Ramos (cell line): ENCODE data around the gene SLC15A5.

Source experiments
- in situ Hi-C: fragments of 300-500 bp; cut with MboI; formaldehyde crosslinking; loops from one replicate; pipeline ENCODE4 v1.14.3; 2022; ENCODE audit warnings: low sequenced_read_pairs; ENCODE audit not compliant: unreplicated experiment

Gene SLC15A5

DNA sequence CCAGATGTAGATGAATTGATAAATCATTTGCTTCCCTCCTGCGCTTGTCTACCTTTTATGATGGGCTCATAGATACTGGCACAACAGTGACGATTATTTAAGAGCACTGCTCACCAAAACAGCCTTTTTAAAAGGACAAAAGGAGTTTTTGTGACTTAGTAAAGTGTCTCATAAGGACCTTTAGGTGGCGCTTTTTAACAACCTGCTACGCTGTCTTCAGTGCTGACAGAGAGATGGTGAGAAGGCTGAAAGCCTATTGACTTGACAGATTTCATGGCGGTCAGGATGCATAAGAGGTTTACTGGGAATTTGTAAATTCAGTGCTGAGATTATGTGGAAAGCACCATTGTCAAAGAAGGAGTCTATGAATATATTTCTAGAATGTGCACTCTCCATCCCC is 87.6 kb downstream of the SLC15A5 start:
- in situ Hi-C loops = no loop called here

DNA sequence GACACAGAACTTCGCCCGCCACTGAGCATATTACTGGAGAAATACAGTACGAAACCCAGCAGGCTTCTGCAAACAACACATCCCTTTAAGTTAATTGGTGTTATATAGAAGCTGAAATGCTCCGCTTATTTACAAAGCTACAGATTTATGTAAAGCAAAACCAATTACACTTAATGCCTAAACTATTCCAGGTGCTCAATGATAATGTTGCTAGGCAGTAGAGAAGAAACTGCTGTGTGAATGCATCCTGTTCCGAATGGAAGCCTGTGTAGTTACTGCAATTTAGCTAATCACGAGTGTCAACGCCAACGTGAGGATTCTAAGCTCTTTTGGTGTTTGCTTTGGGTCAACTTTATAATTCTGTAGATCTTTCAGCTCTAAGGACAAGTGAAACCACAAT is 89.8 kb downstream of the SLC15A5 start:
- in situ Hi-C loops = no loop called here

DNA sequence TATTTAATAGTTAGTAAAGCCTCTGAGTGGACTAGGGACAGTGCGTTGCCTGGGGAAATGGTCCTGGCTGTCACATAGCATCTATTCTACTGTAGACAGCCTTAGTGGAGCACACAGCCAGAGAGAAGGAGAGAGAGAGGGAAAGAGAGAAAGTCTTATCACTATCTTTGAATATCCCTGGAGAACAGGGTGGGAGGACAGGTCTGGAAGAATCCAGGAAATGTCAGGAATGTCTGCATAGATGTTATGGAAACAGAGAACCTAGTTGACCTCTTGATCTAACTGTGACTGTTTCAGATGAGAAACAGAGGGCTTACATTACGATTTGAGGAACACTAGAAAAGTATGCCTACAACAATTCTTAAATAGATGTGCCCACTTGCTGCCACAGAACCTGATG is 92.8 kb downstream of the SLC15A5 start:
- in situ Hi-C loops = no loop called here

DNA sequence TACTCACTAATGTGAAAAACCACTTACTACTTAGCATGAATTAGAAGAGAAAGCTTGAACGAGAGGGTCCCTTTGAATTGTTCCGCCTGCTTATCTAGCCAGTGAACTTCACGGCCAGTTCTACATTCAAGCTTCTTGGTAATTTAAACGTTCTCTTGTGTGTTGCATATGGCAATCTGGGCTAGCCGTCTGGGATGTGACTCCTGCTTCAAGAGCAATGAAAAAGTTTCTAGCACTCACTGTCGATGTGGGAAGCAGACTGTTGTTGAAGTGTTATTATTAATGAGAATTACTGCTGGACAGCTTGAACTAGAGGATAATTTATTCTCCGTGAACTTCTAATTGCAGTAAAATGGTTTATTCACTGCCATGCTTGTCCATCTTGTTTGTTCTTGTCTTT is 93.9 kb downstream of the SLC15A5 start:
- in situ Hi-C loops = no loop called here

DNA sequence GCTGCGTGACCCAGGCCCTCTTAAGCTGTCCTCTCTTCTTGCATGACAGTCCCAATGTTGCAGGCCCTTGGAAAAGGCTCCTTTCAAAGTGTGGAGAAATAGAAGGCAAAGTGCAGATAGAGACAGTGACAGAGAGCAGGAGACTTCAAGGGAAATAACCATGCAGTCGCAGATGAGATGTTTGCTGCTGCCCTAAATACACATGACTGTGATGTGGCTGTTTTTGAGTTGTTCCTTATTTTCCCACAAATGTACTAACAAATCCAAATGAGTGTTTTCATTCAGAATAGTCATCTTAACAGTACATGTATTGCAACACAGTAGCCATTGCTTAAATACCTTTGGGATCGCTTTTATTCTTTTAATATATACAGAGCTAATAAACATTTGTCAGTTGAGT is 101.6 kb downstream of the SLC15A5 start:
- in situ Hi-C loops = no loop called here

DNA sequence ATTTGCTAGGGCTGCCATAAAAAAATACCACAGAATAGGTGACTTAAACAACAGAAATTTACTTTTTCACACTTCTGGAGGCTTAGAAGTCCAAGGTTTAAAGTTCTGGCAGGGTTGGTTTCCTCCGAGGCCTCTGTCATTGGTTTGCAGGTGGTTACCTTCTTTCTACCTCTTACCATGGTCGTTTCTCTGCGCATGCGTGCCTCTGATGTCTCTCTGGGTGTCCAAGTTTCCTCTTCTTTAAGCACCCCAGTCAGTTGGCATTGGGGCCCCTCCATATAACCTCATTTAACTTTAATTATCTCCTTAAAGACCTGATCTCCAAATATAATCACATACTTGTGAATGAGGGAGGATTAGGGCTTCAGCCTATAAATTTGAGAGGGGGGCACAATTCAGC is 103.2 kb downstream of the SLC15A5 start:
- in situ Hi-C loops = loop anchor here (25.0 kb wide), 1 partner anchor 188 kb away; no protein-coding TSS in a partner anchor

DNA sequence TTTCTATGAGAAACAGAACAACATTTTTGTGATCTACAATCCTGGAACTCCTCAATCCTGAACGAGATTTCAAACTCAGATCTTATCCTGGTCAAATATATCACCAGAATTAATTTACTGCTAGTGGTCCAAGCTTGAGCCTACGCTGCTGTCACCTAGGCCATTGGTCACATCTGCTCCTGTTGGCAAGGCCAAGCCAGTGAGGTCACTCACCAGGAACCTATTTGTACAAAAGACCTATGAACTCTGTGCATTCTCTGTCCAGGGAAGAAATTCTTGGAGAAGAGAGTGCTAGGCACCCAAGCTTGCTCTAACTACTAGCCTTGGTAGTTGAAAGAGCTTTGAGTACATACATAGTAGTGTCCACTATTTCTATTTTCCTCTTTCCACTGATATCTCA is 106.1 kb downstream of the SLC15A5 start:
- in situ Hi-C loops = loop anchor here (25.0 kb wide), 1 partner anchor 191 kb away; no protein-coding TSS in a partner anchor

DNA sequence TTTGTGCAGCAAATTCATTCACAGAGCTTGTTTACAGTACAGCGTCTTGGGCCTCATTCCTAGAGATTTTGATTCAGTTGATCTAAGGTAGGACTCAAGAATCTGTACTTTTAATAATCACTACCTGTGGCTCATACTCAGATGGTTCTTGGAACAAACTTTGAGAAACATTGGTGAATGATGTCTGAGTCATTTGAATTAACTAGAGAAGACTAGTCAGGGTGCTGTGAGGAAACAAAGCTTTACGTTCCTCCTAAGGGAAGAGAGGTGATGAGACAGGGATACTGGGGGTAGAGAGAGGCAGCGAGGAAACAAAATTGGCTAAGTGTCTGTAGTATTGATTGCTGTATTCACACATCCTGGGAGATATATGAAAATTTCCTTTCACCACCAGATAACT is 109.4 kb downstream of the SLC15A5 start:
- in situ Hi-C loops = loop anchor here (25.0 kb wide), 1 partner anchor 194 kb away; no protein-coding TSS in a partner anchor

DNA sequence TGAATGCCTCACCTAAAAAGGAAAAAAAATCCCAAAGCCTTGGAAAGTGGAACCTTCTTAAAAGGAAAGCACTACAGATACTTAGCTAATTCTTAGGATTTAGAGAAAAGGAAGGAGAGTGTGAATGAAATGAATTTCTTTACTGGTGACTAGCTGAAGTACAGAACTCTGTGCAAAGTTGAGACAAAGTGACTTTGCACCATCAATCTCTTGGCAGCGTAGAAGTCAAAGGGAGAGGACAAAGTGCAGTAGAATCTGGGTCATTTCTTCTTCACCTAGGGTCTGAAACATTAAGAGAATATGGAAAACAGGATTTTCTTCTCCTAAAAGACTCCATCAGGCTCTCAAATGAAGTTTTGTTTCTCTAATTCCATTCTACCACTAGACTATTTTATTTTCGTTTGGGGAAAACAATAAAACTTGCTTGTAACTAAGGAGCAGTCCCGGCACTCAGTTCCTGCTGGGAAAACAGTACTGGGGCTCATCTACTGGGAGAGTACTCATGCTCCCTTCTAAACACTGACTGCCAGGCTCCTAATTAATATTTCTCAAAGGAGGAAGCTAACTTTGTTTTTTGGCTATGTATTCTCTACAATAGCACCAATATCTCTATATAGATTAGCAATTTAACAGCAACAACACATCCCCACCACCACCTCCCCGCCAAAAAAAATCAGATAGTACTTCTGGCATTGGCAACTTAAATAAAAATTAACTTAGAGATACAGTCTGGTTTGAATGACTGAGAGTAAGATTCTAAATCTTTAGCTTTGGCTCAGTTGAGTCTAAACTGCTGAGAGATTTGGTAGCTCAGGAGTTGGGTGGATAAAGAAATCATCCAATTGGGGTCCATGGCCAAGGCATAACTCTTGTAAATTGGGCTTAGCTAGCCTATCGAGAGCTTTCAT is 110.7 kb downstream of the SLC15A5 start:
- in situ Hi-C loops = loop anchor here (25.0 kb wide), 1 partner anchor 195 kb away; no protein-coding TSS in a partner anchor

DNA sequence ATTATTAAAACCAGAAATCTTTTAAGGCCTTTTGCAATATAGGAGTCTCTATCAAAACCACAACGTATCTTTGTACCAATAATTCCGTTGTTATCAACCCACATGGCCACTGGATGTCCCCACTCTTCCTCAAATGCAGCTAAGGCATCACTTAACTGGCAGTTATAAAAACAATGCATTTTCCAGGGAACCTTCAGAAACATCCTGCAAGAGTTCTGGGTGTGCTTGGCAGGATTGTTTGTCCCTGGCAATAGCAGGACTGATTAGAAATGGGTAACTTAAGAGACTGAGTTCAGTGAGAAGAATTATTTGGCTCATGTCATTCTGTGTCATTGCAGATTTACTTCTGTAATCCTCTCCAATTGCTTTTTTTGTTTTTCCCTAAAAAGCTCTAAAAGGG is 112.0 kb downstream of the SLC15A5 start:
- in situ Hi-C loops = loop anchor here (25.0 kb wide), 1 partner anchor 197 kb away; no protein-coding TSS in a partner anchor

DNA sequence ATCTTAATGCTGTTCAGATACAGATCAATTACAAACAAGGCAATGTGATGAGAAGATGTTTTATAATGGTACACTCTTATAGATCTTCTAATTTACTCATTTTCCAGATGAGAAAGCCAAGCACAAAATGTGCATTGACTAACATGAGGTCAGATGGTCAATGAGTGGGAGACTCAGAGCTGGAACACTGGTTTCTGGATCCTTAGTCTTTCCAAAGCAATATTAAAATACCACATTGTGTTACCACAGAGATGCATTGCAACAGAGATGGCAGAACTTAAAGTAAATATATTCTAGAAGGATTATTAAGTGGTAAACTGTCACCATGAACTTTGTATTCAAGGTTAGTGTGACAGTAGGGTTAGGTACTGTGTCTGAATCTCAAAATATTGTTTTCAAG is 113.6 kb downstream of the SLC15A5 start:
- in situ Hi-C loops = loop anchor here (25.0 kb wide), 1 partner anchor 198 kb away; no protein-coding TSS in a partner anchor

DNA sequence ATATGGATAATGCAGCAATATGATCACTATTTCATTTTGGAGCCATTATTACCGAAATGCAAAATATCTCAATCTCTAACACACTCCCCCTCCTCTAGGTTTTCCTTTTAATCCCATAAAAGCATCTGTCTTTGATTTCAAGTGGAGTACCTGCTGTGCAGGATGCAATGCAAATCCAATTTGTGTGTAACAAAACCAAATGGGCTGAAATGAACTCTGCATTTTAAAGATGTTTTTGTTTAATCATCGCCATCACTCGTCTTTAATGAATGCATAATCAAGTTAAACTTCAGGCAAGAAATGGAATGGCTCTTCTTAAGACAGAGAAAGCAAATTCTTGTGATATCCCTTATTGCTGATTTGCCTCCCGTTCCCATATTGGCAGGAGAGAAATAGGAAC is 114.3 kb downstream of the SLC15A5 start:
- in situ Hi-C loops = loop anchor here (25.0 kb wide), 1 partner anchor 199 kb away; no protein-coding TSS in a partner anchor

DNA sequence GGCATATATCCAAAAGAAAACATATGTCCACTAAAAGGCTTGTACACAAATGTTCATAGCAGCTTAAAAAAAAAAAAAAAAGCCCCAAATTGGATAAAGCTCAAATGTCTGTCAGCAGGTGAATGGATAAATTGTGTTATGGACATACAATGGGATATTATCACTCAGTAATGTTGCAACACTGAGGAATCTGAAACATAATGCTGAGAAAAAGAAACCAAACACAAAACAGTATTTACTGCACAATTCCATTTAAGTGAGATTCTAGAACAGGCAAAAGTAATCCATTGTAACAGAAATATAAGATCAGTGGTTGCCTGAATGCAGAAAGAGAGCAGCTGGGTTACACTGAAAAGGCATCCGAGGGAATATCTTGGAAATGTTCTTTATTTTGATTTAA is 117.9 kb downstream of the SLC15A5 start:
- in situ Hi-C loops = loop anchor here (25.0 kb wide), 1 partner anchor 203 kb away; no protein-coding TSS in a partner anchor

DNA sequence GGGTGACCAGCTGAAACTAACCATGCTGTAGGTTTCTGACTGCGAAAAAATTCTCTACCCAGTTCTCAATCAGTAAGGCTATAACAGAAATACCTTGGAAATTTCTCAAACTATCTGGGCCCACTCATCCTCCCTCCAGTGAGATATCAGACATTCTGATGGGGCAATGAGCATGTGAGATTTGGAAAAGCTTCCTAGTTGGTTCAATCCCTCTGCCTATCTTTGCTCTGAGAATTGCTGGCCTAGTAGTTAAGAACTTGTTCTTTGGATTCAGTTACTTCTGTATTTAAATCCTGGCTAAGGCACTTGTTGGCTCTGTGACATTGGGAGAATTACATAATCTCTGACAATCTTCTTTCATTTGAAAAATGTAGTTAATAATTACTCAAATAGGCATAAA is 119.4 kb downstream of the SLC15A5 start:
- in situ Hi-C loops = loop anchor here (25.0 kb wide), 1 partner anchor 204 kb away; no protein-coding TSS in a partner anchor

DNA sequence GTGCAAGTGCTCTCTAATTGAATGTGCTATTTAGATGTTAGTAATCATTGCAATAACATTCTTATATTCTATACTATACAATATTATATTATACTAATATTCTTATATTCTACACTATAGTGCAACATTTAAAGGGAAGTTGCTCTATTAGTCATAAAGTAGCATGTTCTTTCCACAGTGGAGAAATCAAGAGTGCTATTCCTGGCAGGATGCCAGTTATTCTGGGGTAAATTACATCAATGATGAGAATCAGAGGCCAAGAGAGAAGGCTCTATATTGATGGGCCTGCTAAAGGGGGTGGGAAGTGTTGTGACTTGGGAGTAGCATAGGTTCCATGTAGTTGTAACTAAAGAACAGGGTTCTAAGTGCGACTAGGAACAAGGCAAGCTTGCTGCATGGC is 121.5 kb downstream of the SLC15A5 start:
- in situ Hi-C loops = loop anchor here (25.0 kb wide), 1 partner anchor 206 kb away; no protein-coding TSS in a partner anchor

DNA sequence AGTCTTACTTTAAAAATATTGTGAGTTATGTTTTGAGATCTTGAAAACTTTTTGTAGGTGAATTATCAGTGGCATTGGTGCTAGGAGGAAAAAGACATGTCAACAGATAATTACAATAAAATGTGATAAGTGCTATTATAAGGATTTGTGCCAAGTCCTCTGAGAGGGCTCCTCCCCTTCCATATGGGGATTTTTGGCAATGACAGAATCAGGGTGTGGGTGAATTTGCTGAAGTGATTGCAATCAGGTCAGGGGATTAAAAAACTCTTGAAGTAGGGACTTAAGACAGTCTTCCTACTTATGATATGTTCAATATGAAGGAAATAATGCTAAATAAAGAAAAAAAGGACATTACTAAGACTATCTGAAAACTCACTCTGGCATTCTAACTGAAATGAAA is 122.5 kb downstream of the SLC15A5 start:
- in situ Hi-C loops = loop anchor here (25.0 kb wide), 1 partner anchor 207 kb away; no protein-coding TSS in a partner anchor

DNA sequence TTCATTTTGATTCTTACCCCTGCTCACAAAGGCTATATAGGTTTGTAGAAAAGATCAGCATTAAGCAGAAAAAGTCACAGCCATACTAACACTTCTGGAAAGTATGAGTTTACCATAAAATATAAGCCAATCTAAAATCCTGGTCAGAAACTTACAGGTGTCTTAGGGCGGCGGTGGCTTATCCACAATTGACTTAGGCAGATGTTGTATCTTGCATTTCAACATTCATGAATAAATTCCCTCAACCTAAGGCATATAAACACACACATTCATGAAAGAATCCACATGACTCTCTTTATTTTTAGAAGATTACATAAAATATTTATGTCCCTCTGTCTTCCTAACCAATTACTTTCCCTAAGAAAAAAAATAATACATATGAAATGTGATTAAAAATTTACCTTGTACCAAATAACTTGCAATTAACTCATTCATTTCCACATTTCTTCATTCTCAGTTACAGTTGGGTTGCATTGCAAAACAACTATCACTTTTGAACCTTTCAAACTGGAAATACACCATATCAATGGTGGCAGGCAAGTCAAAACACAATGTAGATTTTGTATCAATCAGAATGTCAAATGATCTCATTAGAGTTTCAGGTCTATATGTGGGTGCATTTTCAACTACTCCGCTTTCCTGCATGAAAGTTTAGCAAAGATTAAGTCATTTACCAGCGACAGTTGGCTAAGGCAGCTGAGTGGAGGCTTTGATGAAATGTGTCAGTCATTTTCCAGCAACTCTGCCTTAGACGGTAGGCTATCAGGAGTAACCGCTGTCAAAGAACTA is 124.4 kb downstream of the SLC15A5 start:
- in situ Hi-C loops = loop anchor here (25.0 kb wide), 1 partner anchor 209 kb away; no protein-coding TSS in a partner anchor

DNA sequence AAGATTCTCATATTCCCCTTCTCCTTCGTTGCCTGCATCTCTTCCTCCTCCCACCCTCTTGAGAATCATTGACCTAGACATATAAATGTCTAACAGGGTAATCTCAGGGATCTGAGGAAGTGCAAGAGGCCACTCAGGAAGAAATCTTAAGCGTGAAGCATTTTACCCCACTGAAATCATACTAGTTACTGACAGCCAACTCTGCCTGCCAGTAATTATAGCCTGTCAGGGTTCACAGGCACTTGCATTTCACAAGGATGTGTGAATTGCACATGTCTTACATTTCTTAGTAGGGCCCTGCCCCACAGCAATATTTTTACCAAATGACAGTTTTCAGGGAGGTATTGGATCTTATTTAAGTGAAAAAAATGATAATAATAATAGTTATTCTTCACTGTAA is 127.2 kb downstream of the SLC15A5 start:
- in situ Hi-C loops = loop anchor here (25.0 kb wide), 1 partner anchor 212 kb away; no protein-coding TSS in a partner anchor

DNA sequence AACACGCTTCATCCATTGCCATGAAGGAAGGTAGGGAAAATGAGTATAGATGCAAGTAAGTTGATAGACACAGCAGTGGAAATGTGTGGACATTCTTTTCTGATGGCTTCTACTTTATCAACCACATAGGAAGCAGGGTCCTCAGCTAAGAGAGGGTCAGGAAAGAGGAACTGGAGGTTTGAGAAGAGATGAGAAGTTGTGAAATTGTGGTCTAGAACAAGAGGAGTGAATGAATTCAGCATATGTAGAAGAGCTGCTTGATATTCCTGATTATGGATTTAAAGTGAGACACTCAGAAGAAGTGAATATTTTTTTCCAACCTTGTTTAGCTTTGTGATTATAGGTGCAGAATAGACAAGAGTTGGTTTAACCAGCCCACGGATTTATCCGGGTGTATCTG is 128.5 kb downstream of the SLC15A5 start:
- in situ Hi-C loops = no loop called here
